WTC11 (cell line): ENCODE measurements around the gene UQCR10. TPM values are rescaled to one million over a fixed set of nuclear protein-coding genes. Genes with fewer than 3 reads are reported as not detected.

Experiments used
- ATAC-seq: fragments of 200-7000 bp; cut with Tn5 transposase; 2 replicates; pipeline ENCODE4 v1.10.0; 2021; ENCODE audit warnings: mild to moderate bottlenecking, moderate library complexity
- CTCF ChIA-PET: fragments of 300-600 bp; sonication (Branson Sonifier 250); formaldehyde crosslinking; loops from one replicate; lab custom pipeline; 2021; ENCODE audit warnings: antibody characterized with exemption; lab: Charles Lee
- POLR2A ChIA-PET: fragments of 350-600 bp; sonication (Branson Sonifier 250); formaldehyde crosslinking; loops from one replicate; lab custom pipeline; 2021; ENCODE audit warnings: antibody characterized with exemption; lab: Charles Lee
- DNase-seq: peaks from one replicate; pipeline ENCODE4 v3.0.0; 2021; ENCODE audit warnings: low spot score
- H3K27ac Mint-ChIP-seq: 2 replicates; pipeline ENCODE4 v1.8.0; 2021; ENCODE audit warnings: mixed read lengths
- H3K27me3 Mint-ChIP-seq: 2 replicates; pipeline ENCODE4 v1.8.0; 2021; ENCODE audit warnings: low read depth, mild to moderate bottlenecking, moderate library complexity, mixed read lengths
- H3K36me3 Mint-ChIP-seq: 2 replicates; pipeline ENCODE4 v1.8.0; 2021; ENCODE audit warnings: mixed read lengths
- H3K4me1 Mint-ChIP-seq: 2 replicates; pipeline ENCODE4 v1.8.0; 2022; ENCODE audit warnings: mixed read lengths
- H3K4me3 Mint-ChIP-seq: 2 replicates; pipeline ENCODE4 v1.8.0; 2021; ENCODE audit warnings: mild to moderate bottlenecking, moderate library complexity, mixed read lengths
- H3K9me3 Mint-ChIP-seq: 2 replicates; pipeline ENCODE4 v1.8.0; 2021; ENCODE audit warnings: mixed read lengths
- ATF6 ChIP-seq: sonication (generic); formaldehyde crosslinking; IDR thresholded peaks from 2 replicates; pipeline ENCODE4 v1.8.1; 2023; ENCODE audit warnings: mild to moderate bottlenecking, missing genetic modification reagents
- ELF4 ChIP-seq: sonication (generic); formaldehyde crosslinking; IDR thresholded peaks from 2 replicates; pipeline ENCODE4 v1.8.1; 2022; ENCODE audit warnings: low read depth, mild to moderate bottlenecking, moderate library complexity, missing genetic modification reagents
- ERG ChIP-seq: fragments of 250-450 bp; sonication (Bioruptor Pico); IDR thresholded peaks from 2 replicates; pipeline ENCODE4 v1.8.0; 2021; ENCODE audit warnings: mild to moderate bottlenecking
- ESRRA ChIP-seq: sonication (generic); formaldehyde crosslinking; IDR thresholded peaks from 2 replicates; pipeline ENCODE4 v1.8.1; 2022; ENCODE audit warnings: mild to moderate bottlenecking, missing genetic modification reagents, borderline replicate concordance
- FOXK1 ChIP-seq: sonication (generic); formaldehyde crosslinking; IDR thresholded peaks from 2 replicates; pipeline ENCODE4 v1.8.0; 2022; ENCODE audit warnings: mild to moderate bottlenecking, moderate library complexity, missing genetic modification reagents
- GRHL2 ChIP-seq: fragments of 250-450 bp; sonication (Bioruptor Pico); IDR thresholded peaks from 2 replicates; pipeline ENCODE4 v1.8.0; 2022; ENCODE audit warnings: mild to moderate bottlenecking, moderate library complexity; ENCODE audit not compliant: insufficient replicate concordance, severe bottlenecking
- GTF2I ChIP-seq: fragments of 250-450 bp; sonication (Bioruptor Pico); conservative IDR thresholded peaks from 2 replicates; pipeline ENCODE4 v1.4.0; 2021; ENCODE audit warnings: mild to moderate bottlenecking
- HMGA2 ChIP-seq: fragments of 250-450 bp; sonication (Bioruptor Pico); IDR thresholded peaks from 2 replicates; pipeline ENCODE4 v1.4.0; 2021; ENCODE audit warnings: mild to moderate bottlenecking, moderate library complexity
- HMGXB4 ChIP-seq: sonication (generic); formaldehyde crosslinking; IDR thresholded peaks from 2 replicates; pipeline ENCODE4 v1.8.1; 2023; ENCODE audit warnings: mild to moderate bottlenecking, moderate library complexity, missing genetic modification reagents
- NFYB ChIP-seq: sonication (generic); formaldehyde crosslinking; conservative IDR thresholded peaks from 2 replicates; pipeline ENCODE4 v1.8.0; 2022; ENCODE audit warnings: low read depth, missing genetic modification reagents
- NR2C2 ChIP-seq: sonication (generic); formaldehyde crosslinking; IDR thresholded peaks from 2 replicates; pipeline ENCODE4 v1.8.0; 2022; ENCODE audit warnings: mild to moderate bottlenecking, missing genetic modification reagents
- NR3C1 ChIP-seq: sonication (generic); formaldehyde crosslinking; conservative IDR thresholded peaks from 2 replicates; pipeline ENCODE4 v1.8.1; 2023; ENCODE audit warnings: low read depth, mild to moderate bottlenecking, missing genetic modification reagents
- OVOL2 ChIP-seq: fragments of 250-450 bp; sonication (Bioruptor Pico); IDR thresholded peaks from 2 replicates; pipeline ENCODE4 v1.9.0; 2021; ENCODE audit warnings: mild to moderate bottlenecking, borderline replicate concordance
- RELA ChIP-seq: sonication (generic); formaldehyde crosslinking; IDR thresholded peaks from 2 replicates; pipeline ENCODE4 v1.8.1; 2022; ENCODE audit warnings: missing genetic modification reagents, mild to moderate bottlenecking, borderline replicate concordance
- TP53 ChIP-seq: sonication (generic); formaldehyde crosslinking; IDR thresholded peaks from 2 replicates; pipeline ENCODE4 v1.8.1; 2023; ENCODE audit warnings: mild to moderate bottlenecking, missing genetic modification reagents
- ZMAT4 ChIP-seq: fragments of 250-450 bp; sonication (Bioruptor Pico); IDR thresholded peaks from 2 replicates; pipeline ENCODE4 v1.9.0; 2021; ENCODE audit warnings: mild to moderate bottlenecking
- ZNF138 ChIP-seq: sonication (generic); formaldehyde crosslinking; conservative IDR thresholded peaks from 2 replicates; pipeline ENCODE4 v1.8.1; 2022; ENCODE audit warnings: mild to moderate bottlenecking, moderate library complexity, missing genetic modification reagents
- ZNF281 ChIP-seq: sonication (generic); formaldehyde crosslinking; IDR thresholded peaks from 2 replicates; pipeline ENCODE4 v1.8.0; 2023; ENCODE audit warnings: mild to moderate bottlenecking, missing genetic modification reagents
- ZNF416 ChIP-seq: fragments of 250-450 bp; sonication (Bioruptor Pico); IDR thresholded peaks from 2 replicates; pipeline ENCODE4 v1.9.0; 2021; ENCODE audit warnings: mild to moderate bottlenecking, inconsistent platforms
- ZNF532 ChIP-seq: fragments of 250-450 bp; sonication (Bioruptor Pico); IDR thresholded peaks from 2 replicates; pipeline ENCODE4 v1.9.0; 2021; ENCODE audit warnings: mild to moderate bottlenecking, borderline replicate concordance
- ZNF671 ChIP-seq: fragments of 250-450 bp; sonication (Bioruptor Pico); IDR thresholded peaks from 2 replicates; pipeline ENCODE4 v1.8.0; 2021; ENCODE audit warnings: mild to moderate bottlenecking
- total RNA-seq: library from RNA; stranded (reverse); gene quantifications from 3 replicates; pipeline ENCODE4 v1.2.3, GENCODE V29; 2021

Gene UQCR10
- total RNA-seq, 1 experiment from 2014 or later, result 119 TPM

GRCh38 chr22:29816539-29816938 is 49.4 kb downstream of the UQCR10 start:
- DNase-seq (no peak), ATAC-seq (no peak)
- ChIA-PET POLR2A (interaction anchor here (0.6 kb wide), 1 partner anchor 112 kb away, joined by 3 read pairs; no protein-coding TSS in a partner anchor), CTCF (interaction anchor here (1.0 to 1.3 kb wide), 2 partner anchors 181 to 189 kb away, joined by 3 to 8 read pairs; no protein-coding TSS in a partner anchor)
- peaks cover 42% of the 10 kb centered on the region for H3K36me3 Mint-ChIP-seq
- TF ChIP-seq ZNF281 (CRISPR knock-in tag), result no peak
- TF ChIP-seq RELA (CRISPR knock-in tag), result no peak
- TF ChIP-seq FOXK1 (CRISPR knock-in tag), result no peak
- no peak for TF ChIP-seq ZNF671
- no peak for TF ChIP-seq HMGXB4
- no peak for TF ChIP-seq TP53 (CRISPR knock-in tag)
- no peak for TF ChIP-seq ZNF416 (CRISPR knock-in tag)
- no peak for TF ChIP-seq GTF2I
- H3K27ac Mint-ChIP-seq, result no peak overlapping the region
- no peak overlapping the region for H3K4me3 Mint-ChIP-seq
- 0 out of 2 replicates have a peak, but pooled peaks cover 3% of the 10 kb centered on the region for H3K4me1 Mint-ChIP-seq
- no peaks in the 10 kb centered on the region for H3K9me3 Mint-ChIP-seq
- no peaks in the 10 kb centered on the region; the same call in 1 of the 2 replicates for H3K27me3 Mint-ChIP-seq

GRCh38 chr22:29816980-29817379 is 49.8 kb downstream of the UQCR10 start:
- 0 out of 2 replicates have a peak, but pooled peaks cover 3% of the 10 kb centered on the region for H3K4me1 Mint-ChIP-seq

More at GRCh38 chr22:29816980-29817379, 49.8 kb downstream of the UQCR10 start:
- Mint-ChIP-seq H3K36me3 (peaks cover 40% of the 10 kb centered on the region), H3K9me3 (no peaks in the 10 kb centered on the region), H3K4me3 (no peak overlapping the region), H3K27me3 (no peaks in the 10 kb centered on the region; the same call in 1 of the 2 replicates), H3K27ac (no peak overlapping the region)
- ChIA-PET CTCF (interaction anchor here (1.3 kb wide), 1 partner anchor 181 kb away, joined by 3 read pairs; no protein-coding TSS in a partner anchor), POLR2A (no interaction called here)
- no peak for DNase-seq
- no peak for TF ChIP-seq HMGA2 (CRISPR knock-in tag)
- no peak for TF ChIP-seq ERG (CRISPR knock-in tag)
- no peak for TF ChIP-seq ATF6 (CRISPR knock-in tag)
- TF ChIP-seq NFYB (CRISPR knock-in tag), result no peak
- TF ChIP-seq OVOL2 (CRISPR knock-in tag), result no peak
- TF ChIP-seq ZNF138 (CRISPR knock-in tag), result no peak
- no peak for TF ChIP-seq ZMAT4 (CRISPR knock-in tag)
- no peak for TF ChIP-seq ELF4 (CRISPR knock-in tag)
- TF ChIP-seq ESRRA (CRISPR knock-in tag), result no peak
- no peak for TF ChIP-seq NR3C1
- TF ChIP-seq NR2C2 (CRISPR knock-in tag), result no peak
- no peak for TF ChIP-seq GRHL2 (CRISPR knock-in tag)
- TF ChIP-seq ZNF532 (CRISPR knock-in tag), result no peak
- TF ChIP-seq, all 79 proteins: peak for 0
- ATAC-seq, result no peak
